Tibial artery (tissue), 4 donors: ENCODE data around the gene CHMP4B.

Source experiments
- DNase-seq, 2 donors: peaks; one replicate each; pipeline ENCODE4 v3.0.0-alpha.2; 2019
- H3K27ac ChIP-seq, 2 donors: fragments of 200-600 bp; sonication (generic) in 1 of 2; 1 replicate in 1 of 2; 2 replicates in 1 of 2; pipeline ENCODE4 v1.5.1; 2018 to 2019; ENCODE audit warnings: mild to moderate bottlenecking in 1 of 2
- H3K27me3 ChIP-seq, 2 donors: fragments of 200-600 bp; sonication (generic) in 1 of 2; one replicate each; pipeline versions ENCODE4 v1.5.1 to v1.6.0; 2016 to 2019
- H3K36me3 ChIP-seq, 3 donors: fragments of 200-600 bp; sonication (generic) in 2 of 3; one replicate each; pipeline ENCODE4 v1.5.1; 2016 to 2019; ENCODE audit warnings: mild to moderate bottlenecking in 2 of 3
- H3K4me1 ChIP-seq, 4 donors: fragments of 200-600 bp; sonication (generic) in 2 of 4; 1 replicate in 3 of 4; 2 replicates in 1 of 4; pipeline ENCODE4 v1.5.1; 2016 to 2019
- H3K4me3 ChIP-seq, 2 donors: fragments of 200-600 bp; sonication (generic) in 1 of 2; 1 replicate in 1 of 2; 2 replicates in 1 of 2; pipeline ENCODE4 v1.5.1; 2018 to 2019; ENCODE audit warnings: mild to moderate bottlenecking in 2 of 2
- H3K9me3 ChIP-seq, 3 donors: fragments of 200-600 bp; sonication (generic) in 1 of 3; one replicate each; pipeline ENCODE4 v1.5.1; 2016 to 2019
- CTCF ChIP-seq, 2 experiments: fragments of 200-600 bp in 1 of 2; fragments of 450-650 bp in 1 of 2; IDR thresholded peaks; one replicate each; pipeline ENCODE4 v1.5.1; 2017 to 2019; ENCODE audit warnings: antibody characterized with exemption in 2 of 2, mild to moderate bottlenecking in 1 of 2, moderate library complexity in 1 of 2
- intact Hi-C: fragments of 100-400 bp; cut with DNase I; formaldehyde crosslinking; loops from one replicate; pipeline ENCODE4 v1.15.0; 2023; ENCODE audit warnings: low total_unique reads

Gene CHMP4B

GRCh38 chr20:33862709-33863403 is 51.7 kb downstream of the CHMP4B start:
- H3K9me3 ChIP-seq: no peaks in the 10 kb centered on the region
- peaks cover 0 to 13% (median 0%) of the 10 kb centered on the region in 3 donors for H3K36me3 ChIP-seq
- H3K27me3 ChIP-seq: no peaks in the 10 kb centered on the region
- intact Hi-C loops: loop anchor here (5.0 kb wide), 1 partner anchor 204 kb away; no protein-coding TSS in a partner anchor
- H3K4me1 ChIP-seq: peaks cover 0 to 8% (median 6%) of the 10 kb centered on the region in 4 donors
- no peak overlapping the region for H3K4me3 ChIP-seq
- peak; percentile 61 to 63 for TF ChIP-seq CTCF (IDR thresholded peaks at IDR 0.05)
- peak; percentile 31 to 69 for DNase-seq
- H3K27ac ChIP-seq: no peak overlapping the region

GRCh38 chr20:33863440-33864323 is 52.5 kb downstream of the CHMP4B start:
- TF ChIP-seq CTCF (IDR thresholded peaks at IDR 0.05): no peak
- intact Hi-C loops: loop anchor here (1.0 to 5.0 kb wide), 2 partner anchors 204 to 264 kb away; no protein-coding TSS in a partner anchor
- peaks cover 0 to 6% (median 0%) of the 10 kb centered on the region in 3 donors for H3K36me3 ChIP-seq
- H3K9me3 ChIP-seq: no peaks in the 10 kb centered on the region
- H3K27me3 ChIP-seq: no peaks in the 10 kb centered on the region
- no peak for DNase-seq
- H3K27ac ChIP-seq: no peak overlapping the region
- H3K4me3 ChIP-seq: no peak overlapping the region
- H3K4me1 ChIP-seq: peaks cover 0 to 8% (median 6%) of the 10 kb centered on the region in 4 donors

GRCh38 chr20:33864324-33864963 is 53.3 kb downstream of the CHMP4B start:
- Histone ChIP-seq H3K4me1 (peaks cover 0 to 8% (median 6%) of the 10 kb centered on the region in 4 donors), H3K9me3 (no peaks in the 10 kb centered on the region), H3K4me3 (no peak overlapping the region), H3K36me3 (no peaks in the 10 kb centered on the region), H3K27me3 (no peaks in the 10 kb centered on the region), H3K27ac (no peak overlapping the region)
- intact Hi-C loops: loop anchor here (1.0 to 5.0 kb wide), 2 partner anchors 203 to 263 kb away; no protein-coding TSS in a partner anchor
- no peak for TF ChIP-seq CTCF (IDR thresholded peaks at IDR 0.05)
- no peak for DNase-seq

- Histone ChIP-seq H3K9me3 (no peaks in the 10 kb centered on the region), H3K4me3 (no peak overlapping the region), H3K27ac (no peak overlapping the region), H3K27me3 (no peaks in the 10 kb centered on the region), H3K36me3 (no peaks in the 10 kb centered on the region), H3K4me1 (peaks cover 0 to 9% (median 7%) of the 10 kb centered on the region in 4 donors)
- DNase-seq: no peak
- intact Hi-C loops: no loop called here
- no peak for TF ChIP-seq CTCF (IDR thresholded peaks at IDR 0.05)
These were observed 54.7 kb downstream of the CHMP4B start for GRCh38 chr20:33865761-33866370.
